CD14-positive monocyte (primary cell): ENCODE data around the gene THRB. TPM values are rescaled to one million over a fixed set of nuclear protein-coding genes. Genes with fewer than 3 reads are reported as not detected.

Source experiments
- DNase-seq, 3 donors: peaks; one replicate each; pipeline ENCODE4 v3.0.0-alpha.2; 2011 to 2022
- H2AFZ ChIP-seq: 2 replicates; pipeline ENCODE4 v1.6.0; 2012; ENCODE audit warnings: mild to moderate bottlenecking, low read depth, low read length, inconsistent platforms; ENCODE audit not compliant: insufficient read depth, poor library complexity, severe bottlenecking
- H3K27ac ChIP-seq, 2 donors: 1 replicate in 1 of 2; 2 replicates in 1 of 2; pipeline ENCODE4 v1.5.1; 2012 to 2013; ENCODE audit warnings: low read length in 2 of 2, control low read depth in 1 of 2, inconsistent platforms in 1 of 2, low read depth in 1 of 2, mild to moderate bottlenecking in 1 of 2
- H3K27me3 ChIP-seq, 2 donors: one replicate each; pipeline versions ENCODE4 v1.6.0 to v1.6.1; 2011 to 2013; ENCODE audit warnings: low read length in 2 of 2; ENCODE audit not compliant: control insufficient read depth in 2 of 2, insufficient read depth in 2 of 2
- H3K36me3 ChIP-seq, 2 donors: replicated peaks in 1 of 2; 1 replicate in 1 of 2; 2 replicates in 1 of 2; pipeline versions ENCODE4 v1.5.1 to v1.6.1; 2012 to 2013; ENCODE audit warnings: low read length in 2 of 2, control low read depth in 1 of 2, inconsistent platforms in 1 of 2, mild to moderate bottlenecking in 1 of 2; ENCODE audit not compliant: insufficient read depth in 2 of 2, control insufficient read depth in 1 of 2
- H3K4me1 ChIP-seq, 2 donors: 1 replicate in 1 of 2; 2 replicates in 1 of 2; pipeline versions ENCODE4 v1.5.1 to v1.6.1; 2012 to 2013; ENCODE audit warnings: low read length in 2 of 2, control low read depth in 1 of 2, inconsistent platforms in 1 of 2, mild to moderate bottlenecking in 1 of 2, moderate library complexity in 1 of 2; ENCODE audit not compliant: insufficient read depth in 2 of 2, control insufficient read depth in 1 of 2
- H3K4me2 ChIP-seq: replicated peaks from 2 replicates; pipeline ENCODE3; 2012; ENCODE audit warnings: low read length, moderate library complexity, mild to moderate bottlenecking; ENCODE audit not compliant: poor library complexity, severe bottlenecking; ENCODE audit errors: extremely low read depth
- H3K4me3 ChIP-seq, 3 experiments: fragments of 200-600 bp in 1 of 3; sonication (generic) in 1 of 3; replicated peaks in 1 of 3; 1 replicate in 2 of 3; 2 replicates in 1 of 3; pipeline ENCODE4 v1.5.1; 2011 to 2013; ENCODE audit warnings: low read length in 3 of 3, mild to moderate bottlenecking in 3 of 3, control low read depth in 2 of 3, low read depth in 2 of 3, inconsistent platforms in 1 of 3, moderate library complexity in 1 of 3
- H3K79me2 ChIP-seq: 2 replicates; pipeline ENCODE4 v1.6.0; 2012; ENCODE audit warnings: mild to moderate bottlenecking, control low read depth, inconsistent platforms, low read length, moderate library complexity; ENCODE audit not compliant: insufficient read depth
- H3K9ac ChIP-seq: 2 replicates; pipeline ENCODE4 v1.6.0; 2017; ENCODE audit warnings: low read length, mild to moderate bottlenecking; ENCODE audit not compliant: insufficient read depth, poor library complexity, severe bottlenecking
- H3K9me3 ChIP-seq, 2 donors: replicated peaks in 1 of 2; 1 replicate in 1 of 2; 2 replicates in 1 of 2; pipeline versions ENCODE4 v1.5.1 to v1.6.1; 2012 to 2013; ENCODE audit warnings: low read length in 2 of 2, control low read depth in 1 of 2; ENCODE audit not compliant: control insufficient read depth in 1 of 2, insufficient read depth in 1 of 2
- H4K20me1 ChIP-seq: 2 replicates; pipeline ENCODE4 v1.6.0; 2012; ENCODE audit warnings: mild to moderate bottlenecking, low read length, control low read depth, moderate library complexity; ENCODE audit not compliant: insufficient read depth
- H3K27ac Mint-ChIP-seq, 7 donors: one replicate each; pipeline ENCODE4 v1.8.0; 2020; ENCODE audit warnings: mild to moderate bottlenecking in 7 of 7, mixed read lengths in 7 of 7, moderate library complexity in 6 of 7, inconsistent platforms in 2 of 7
- H3K27me3 Mint-ChIP-seq, 3 donors: one replicate each; pipeline ENCODE4 v1.8.0; 2021 to 2022; ENCODE audit warnings: low read depth in 3 of 3, mild to moderate bottlenecking in 3 of 3, mixed read lengths in 3 of 3, moderate library complexity in 3 of 3, inconsistent platforms in 1 of 3
- H3K36me3 Mint-ChIP-seq, 2 donors: one replicate each; pipeline ENCODE4 v1.8.0; 2020; ENCODE audit warnings: mixed read lengths in 2 of 2, inconsistent platforms in 1 of 2, mild to moderate bottlenecking in 1 of 2
- H3K4me1 Mint-ChIP-seq: one replicate; pipeline ENCODE4 v1.8.0; 2020; ENCODE audit warnings: mild to moderate bottlenecking, mixed read lengths
- H3K4me3 Mint-ChIP-seq, 2 donors: one replicate each; pipeline ENCODE4 v1.8.0; 2020; ENCODE audit warnings: mild to moderate bottlenecking in 2 of 2, mixed read lengths in 2 of 2, moderate library complexity in 1 of 2
- H3K9me3 Mint-ChIP-seq, 7 donors: one replicate each; pipeline ENCODE4 v1.8.0; 2020 to 2022; ENCODE audit warnings: mixed read lengths in 7 of 7, mild to moderate bottlenecking in 6 of 7, moderate library complexity in 6 of 7, inconsistent platforms in 2 of 7
- CTCF ChIP-seq: fragments of 200-600 bp; IDR thresholded peaks from one replicate; pipeline ENCODE4 v1.8.0; 2022; ENCODE audit warnings: antibody characterized with exemption, mild to moderate bottlenecking
- WGBS: methylation state at CpG from one replicate; pipeline ENCODE4 v1.1.5; 2013; ENCODE audit warnings: missing lambda C conversion rate; ENCODE audit not compliant: insufficient coverage; 5-methylcytosine and 5-hydroxymethylcytosine counted together
- intact Hi-C, 2 donors: fragments of 100-400 bp; cut with micrococcal nuclease; formaldehyde crosslinking; loops; one replicate each; pipeline versions ENCODE4 v1.15.0 to v1.15.1; 2023
- polyA plus RNA-seq, 3 donors: library from polyadenylated mRNA; depleted of rRNA in 1 of 3; unstranded in 2 of 3; stranded (reverse) in 1 of 3; fragments of 300-500 nt in 2 of 3; fragments of >200 nt in 1 of 3; fragmentation: Illumina TruSeq in 2 of 3; gene quantifications; 1 replicate in 2 of 3; 2 replicates in 1 of 3; pipeline ENCODE4 v1.2.3, GENCODE V29; 2012 to 2021

Gene THRB
- polyA plus RNA-seq, 3 donors: 0.05 TPM; not detected in 2

- H3K9me3 ChIP-seq: no peaks in the 10 kb centered on the region
- no peak overlapping the region for H3K9ac ChIP-seq
- peaks cover 0 to 2% (median 1%) of the 10 kb centered on the region in 3 donors for H3K27me3 Mint-ChIP-seq
- H3K27me3 ChIP-seq: no peaks in the 10 kb centered on the region
- H3K4me3 Mint-ChIP-seq: no peak overlapping the region
- H2AFZ ChIP-seq: no peak overlapping the region
- no peaks in the 10 kb centered on the region for H3K36me3 ChIP-seq
- H3K79me2 ChIP-seq: no peaks in the 10 kb centered on the region
- peaks cover 0 to 2% (median 0%) of the 10 kb centered on the region in 7 donors for H3K9me3 Mint-ChIP-seq
- intact Hi-C loops: no loop called here
- no peaks in the 10 kb centered on the region for H3K36me3 Mint-ChIP-seq
- H3K27ac ChIP-seq: no peak overlapping the region
- H3K4me1 ChIP-seq: no peaks in the 10 kb centered on the region
- H3K4me3 ChIP-seq: no peak overlapping the region
- no peaks in the 10 kb centered on the region for H4K20me1 ChIP-seq
- H3K27ac Mint-ChIP-seq: no peak overlapping the region
- H3K4me1 Mint-ChIP-seq: no peaks in the 10 kb centered on the region
- no peak overlapping the region for H3K4me2 ChIP-seq
- no peak for DNase-seq
- TF ChIP-seq CTCF: no peak
These were observed 349.2 kb downstream of the THRB start for GRCh38 chr3:24145481-24145880.

- no peak overlapping the region for H3K4me2 ChIP-seq
- H3K27ac ChIP-seq: no peak overlapping the region
- H3K9me3 ChIP-seq: no peaks in the 10 kb centered on the region
- H4K20me1 ChIP-seq: no peaks in the 10 kb centered on the region
- no peaks in the 10 kb centered on the region for H3K4me1 ChIP-seq
- no CpG with 5 or more reads among the region's 1 CpG for WGBS
- no peak overlapping the region for H3K4me3 ChIP-seq
- intact Hi-C loops: no loop called here
- no peaks in the 10 kb centered on the region for H3K79me2 ChIP-seq
- no peak for TF ChIP-seq CTCF
- H3K27ac Mint-ChIP-seq: no peak overlapping the region
- peaks cover 0 to 4% (median 0%) of the 10 kb centered on the region in 3 donors for H3K27me3 Mint-ChIP-seq
- DNase-seq: no peak
- H3K9ac ChIP-seq: no peak overlapping the region
- no peaks in the 10 kb centered on the region for H3K36me3 ChIP-seq
- no peaks in the 10 kb centered on the region for H3K4me1 Mint-ChIP-seq
- no peak overlapping the region for H3K4me3 Mint-ChIP-seq
- no peaks in the 10 kb centered on the region for H3K27me3 ChIP-seq
- H2AFZ ChIP-seq: no peak overlapping the region
- no peaks in the 10 kb centered on the region for H3K36me3 Mint-ChIP-seq
- H3K9me3 Mint-ChIP-seq: peaks cover 0 to 2% (median 0%) of the 10 kb centered on the region in 7 donors
These were observed 352.5 kb downstream of the THRB start for GRCh38 chr3:24142127-24142526.
